SK-N-SH (cell line): Measurements from ENCODE around the gene CDH13. TPM values are rescaled to one million over a fixed set of nuclear protein-coding genes. Genes with fewer than 3 reads are reported as not detected.

Source experiments
- CTCF ChIA-PET: fragments of 300-600, 350-600 bp; formaldehyde crosslinking; extraction: SDS; loops from one replicate; lab custom pipeline; 2021; lab: Yijun Ruan, JAX
- POLR2A ChIA-PET: fragments of 350-600 bp; sonication (Branson Sonifier 250); formaldehyde crosslinking; extraction: SDS; loops from one replicate; lab custom pipeline; 2020; ENCODE audit warnings: antibody characterized with exemption, inconsistent platforms; lab: Yijun Ruan, JAX
- DNase-seq: peaks from one replicate; pipeline ENCODE4 v3.0.0; 2012
- H2AFZ ChIP-seq: fragments of 200-600 bp; sonication (generic); 2 replicates; pipeline ENCODE4 v1.8.1; 2016; ENCODE audit warnings: antibody characterized with exemption, mild to moderate bottlenecking, low read depth
- H3F3A ChIP-seq: fragments of 200-600 bp; sonication (generic); replicated peaks from 2 replicates; pipeline ENCODE3; 2016; ENCODE audit warnings: antibody characterized with exemption, mild to moderate bottlenecking; ENCODE audit not compliant: insufficient read depth
- H3K27ac ChIP-seq, 2 experiments: fragments of 200-500 bp in 1 of 2; fragments of 200-600 bp in 1 of 2; sonication (Bioruptor generic) in 1 of 2; sonication (generic), shearing (Covaris generic) in 1 of 2; 2 replicates each; pipeline versions ENCODE4 v1.5.1 to v1.6.1; 2014 to 2016; ENCODE audit warnings: low read depth in 2 of 2, inconsistent platforms in 1 of 2, low read length in 1 of 2, mild to moderate bottlenecking in 1 of 2, mixed read lengths in 1 of 2
- H3K27me3 ChIP-seq: fragments of 200-600 bp; sonication (generic), shearing (Covaris generic); 2 replicates; pipeline ENCODE4 v1.6.1; 2016; ENCODE audit warnings: mixed run types; ENCODE audit not compliant: insufficient read depth
- H3K36me3 ChIP-seq, 2 experiments: fragments of 200-500 bp in 1 of 2; fragments of 200-600 bp in 1 of 2; sonication (Bioruptor generic) in 1 of 2; sonication (generic) in 1 of 2; replicated peaks in 1 of 2; 2 replicates each; pipeline versions ENCODE3 to v1.5.1; 2014 to 2016; ENCODE audit warnings: low read length in 1 of 2, mild to moderate bottlenecking in 1 of 2; ENCODE audit not compliant: insufficient read depth in 2 of 2, control insufficient read depth in 1 of 2
- H3K4me1 ChIP-seq, 2 experiments: fragments of 200-500 bp in 1 of 2; fragments of 200-600 bp in 1 of 2; sonication (Bioruptor generic) in 1 of 2; sonication (generic), shearing (Covaris generic) in 1 of 2; 2 replicates each; pipeline versions ENCODE4 v1.5.1 to v1.6.1; 2014 to 2016; ENCODE audit warnings: low read depth in 1 of 2, low read length in 1 of 2, mixed run types in 1 of 2; ENCODE audit not compliant: insufficient read depth in 2 of 2, control insufficient read depth in 1 of 2
- H3K4me2 ChIP-seq: fragments of 200-600 bp; sonication (generic), shearing (Covaris generic); 2 replicates; pipeline ENCODE4 v1.6.1; 2017; ENCODE audit warnings: mixed run types
- H3K4me3 ChIP-seq, 2 experiments: fragments of 200-500 bp in 1 of 2; fragments of 200-600 bp in 1 of 2; sonication (Bioruptor generic) in 1 of 2; sonication (generic), shearing (Covaris generic) in 1 of 2; 2 replicates each; pipeline versions ENCODE4 v1.5.1 to v1.8.1; 2014 to 2016; ENCODE audit warnings: low read depth in 2 of 2, inconsistent platforms in 1 of 2, low read length in 1 of 2, mild to moderate bottlenecking in 1 of 2, mixed read lengths in 1 of 2, moderate library complexity in 1 of 2
- H3K79me2 ChIP-seq: fragments of 200-600 bp; sonication (generic); 2 replicates; pipeline ENCODE4 v1.8.1; 2017; ENCODE audit warnings: mild to moderate bottlenecking; ENCODE audit not compliant: insufficient read depth
- H3K9ac ChIP-seq: fragments of 200-600 bp; sonication (generic); 2 replicates; pipeline ENCODE4 v1.6.1; 2017; ENCODE audit warnings: mixed run types
- H3K9me2 ChIP-seq: fragments of 200-600 bp; sonication (generic); 2 replicates; pipeline ENCODE4 v1.6.1; 2017; ENCODE audit warnings: mixed run types
- H3K9me3 ChIP-seq: fragments of 200-600 bp; sonication (generic); 2 replicates; pipeline ENCODE4 v1.6.1; 2017; ENCODE audit warnings: mixed run types, mild to moderate bottlenecking, moderate library complexity
- H4K20me1 ChIP-seq: fragments of 200-600 bp; sonication (generic); 2 replicates; pipeline ENCODE4 v1.6.1; 2017; ENCODE audit warnings: mild to moderate bottlenecking, mixed run types; ENCODE audit not compliant: insufficient read depth
- CHD2 ChIP-seq: fragments of 150-350 bp; IDR thresholded peaks from 2 replicates; pipeline ENCODE4 v1.6.1; 2018; ENCODE audit warnings: low read length; ENCODE audit not compliant: partially characterized antibody
- ELF1 ChIP-seq: IDR thresholded peaks from 2 replicates; pipeline ENCODE4 v1.4.0; 2012
- EZH2phosphoT487 ChIP-seq: fragments of 200-600 bp; sonication (generic); IDR thresholded peaks from 2 replicates; pipeline ENCODE4 v1.6.1; 2017; ENCODE audit warnings: low read depth, mixed run types, mild to moderate bottlenecking, antibody characterized with exemption, moderate library complexity, borderline replicate concordance
- FOSL2 ChIP-seq: IDR thresholded peaks from 2 replicates; pipeline ENCODE4 v1.4.0; 2012; ENCODE audit warnings: low read depth, mild to moderate bottlenecking, moderate library complexity, borderline replicate concordance
- FOXJ3 ChIP-seq: sonication (generic); formaldehyde crosslinking; IDR thresholded peaks from 2 replicates; pipeline ENCODE4 v1.5.1; 2020; ENCODE audit warnings: mild to moderate bottlenecking, missing genetic modification reagents
- FOXM1 ChIP-seq: IDR thresholded peaks from 2 replicates; pipeline ENCODE4 v1.4.0; 2012; ENCODE audit warnings: low read depth, mild to moderate bottlenecking
- GABPA ChIP-seq: IDR thresholded peaks from 2 replicates; pipeline ENCODE4 v1.4.0; 2012; ENCODE audit warnings: low read depth, mild to moderate bottlenecking
- MEF2A ChIP-seq: IDR thresholded peaks from 2 replicates; pipeline ENCODE4 v1.4.0; 2012; ENCODE audit warnings: low read depth, borderline replicate concordance
- POLR2AphosphoS5 ChIP-seq: IDR thresholded peaks from 2 replicates; pipeline ENCODE4 v1.6.1; 2012; ENCODE audit warnings: low read depth, low read length
- RAD21 ChIP-seq: IDR thresholded peaks from 2 replicates; pipeline ENCODE4 v1.6.1; 2012; ENCODE audit warnings: mild to moderate bottlenecking, low read length
- RCOR1 ChIP-seq: fragments of 150-350 bp; IDR thresholded peaks from 2 replicates; pipeline ENCODE4 v1.6.1; 2017; ENCODE audit warnings: antibody characterized with exemption, low read length
- RFX5 ChIP-seq: IDR thresholded peaks from 2 replicates; pipeline ENCODE4 v1.6.1; 2012; ENCODE audit warnings: mild to moderate bottlenecking, improper control_type of control experiment, low read length
- RXRA ChIP-seq: IDR thresholded peaks from 2 replicates; pipeline ENCODE4 v1.4.0; 2012; ENCODE audit warnings: low read depth, mild to moderate bottlenecking, borderline replicate concordance
- SMC3 ChIP-seq: IDR thresholded peaks from 2 replicates; pipeline ENCODE4 v1.6.1; 2012; ENCODE audit warnings: low read depth, low read length, improper control_type of control experiment
- TAF1 ChIP-seq: IDR thresholded peaks from 2 replicates; pipeline ENCODE4 v1.6.1; 2012; ENCODE audit warnings: low read depth, mild to moderate bottlenecking, low read length, moderate library complexity, borderline replicate concordance
- TCF12 ChIP-seq: IDR thresholded peaks from 2 replicates; pipeline ENCODE4 v1.4.0; 2012
- YY1 ChIP-seq: IDR thresholded peaks from 2 replicates; pipeline ENCODE4 v1.4.0; 2012; ENCODE audit warnings: low read depth, mild to moderate bottlenecking
- WGBS: methylation state at CpG from one replicate; pipeline ENCODE4 v1.1.6; 2017; ENCODE audit warnings: low lambda C conversion rate; 5-methylcytosine and 5-hydroxymethylcytosine counted together
- polyA plus RNA-seq, 3 experiments: library from polyadenylated mRNA; depleted of rRNA; stranded (reverse); fragments of >200 nt; gene quantifications; 2 replicates each; pipeline ENCODE4 v1.2.3, GENCODE V29; 2012
- TF ChIP-seq, protein P1 (sequence below): fragments of 200-600 bp; sonication (generic); IDR thresholded peaks from 2 replicates; pipeline ENCODE4 v1.6.1; 2017; ENCODE audit warnings: antibody characterized with exemption, mild to moderate bottlenecking, moderate library complexity
- TF ChIP-seq, protein P2 (sequence below): IDR thresholded peaks from 2 replicates; pipeline ENCODE4 v1.4.0; 2012; ENCODE audit warnings: low read depth, borderline replicate concordance
- TF ChIP-seq, protein P3 (sequence below): IDR thresholded peaks from 2 replicates; pipeline ENCODE4; 2012
- TF ChIP-seq, protein P4 (sequence below): IDR thresholded peaks from 2 replicates; pipeline ENCODE4 v1.4.0; 2012; ENCODE audit warnings: low read depth
- TF ChIP-seq, protein P5 (sequence below): fragments of 150-350 bp; IDR thresholded peaks from 2 replicates; pipeline ENCODE4 v1.6.1; 2016; ENCODE audit warnings: mild to moderate bottlenecking, low read depth, low read length
- TF ChIP-seq, protein P6 (sequence below): fragments of 150-350 bp; IDR thresholded peaks from 2 replicates; pipeline ENCODE4 v1.6.1; 2017; ENCODE audit warnings: antibody characterized with exemption, low read length, low read depth, borderline replicate concordance

The CDH13 gene
- polyA plus RNA-seq, 1 of the 3 experiments (the other 2 are of a cell fraction) = 93.0 TPM

DNA sequence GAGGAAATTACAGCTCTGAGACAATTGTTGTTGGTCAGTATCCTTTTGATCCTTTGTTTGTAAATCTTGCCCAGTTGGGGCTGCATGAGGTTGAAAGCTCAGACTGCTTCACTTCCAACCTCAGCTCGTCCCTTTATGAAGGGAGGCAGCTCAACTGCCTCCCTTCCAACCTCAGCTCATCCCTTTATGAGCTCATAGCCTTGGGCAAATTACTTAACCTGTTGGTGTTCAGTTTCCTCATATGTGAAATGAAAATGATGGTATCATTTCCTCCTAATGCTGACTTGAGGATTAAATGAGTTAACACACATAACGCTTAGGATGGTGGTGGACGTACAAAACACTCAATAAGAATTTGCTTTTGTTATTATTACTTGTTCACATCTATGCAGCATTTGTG is 265.1 kb downstream of the CDH13 start:
- TF ChIP-seq RAD21 (no peak), FOXJ3 (CRISPR knock-in tag) (no peak), YY1 (no peak), GABPA (no peak), FOSL2 (no peak), EZH2phosphoT487 (no peak), ELF1 (no peak), RXRA (no peak), SMC3 (no peak), RCOR1 (no peak)
- TF ChIP-seq, protein P1, sequence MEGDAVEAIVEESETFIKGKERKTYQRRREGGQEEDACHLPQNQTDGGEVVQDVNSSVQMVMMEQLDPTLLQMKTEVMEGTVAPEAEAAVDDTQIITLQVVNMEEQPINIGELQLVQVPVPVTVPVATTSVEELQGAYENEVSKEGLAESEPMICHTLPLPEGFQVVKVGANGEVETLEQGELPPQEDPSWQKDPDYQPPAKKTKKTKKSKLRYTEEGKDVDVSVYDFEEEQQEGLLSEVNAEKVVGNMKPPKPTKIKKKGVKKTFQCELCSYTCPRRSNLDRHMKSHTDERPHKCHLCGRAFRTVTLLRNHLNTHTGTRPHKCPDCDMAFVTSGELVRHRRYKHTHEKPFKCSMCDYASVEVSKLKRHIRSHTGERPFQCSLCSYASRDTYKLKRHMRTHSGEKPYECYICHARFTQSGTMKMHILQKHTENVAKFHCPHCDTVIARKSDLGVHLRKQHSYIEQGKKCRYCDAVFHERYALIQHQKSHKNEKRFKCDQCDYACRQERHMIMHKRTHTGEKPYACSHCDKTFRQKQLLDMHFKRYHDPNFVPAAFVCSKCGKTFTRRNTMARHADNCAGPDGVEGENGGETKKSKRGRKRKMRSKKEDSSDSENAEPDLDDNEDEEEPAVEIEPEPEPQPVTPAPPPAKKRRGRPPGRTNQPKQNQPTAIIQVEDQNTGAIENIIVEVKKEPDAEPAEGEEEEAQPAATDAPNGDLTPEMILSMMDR = no peak
- TF ChIP-seq, protein P2, sequence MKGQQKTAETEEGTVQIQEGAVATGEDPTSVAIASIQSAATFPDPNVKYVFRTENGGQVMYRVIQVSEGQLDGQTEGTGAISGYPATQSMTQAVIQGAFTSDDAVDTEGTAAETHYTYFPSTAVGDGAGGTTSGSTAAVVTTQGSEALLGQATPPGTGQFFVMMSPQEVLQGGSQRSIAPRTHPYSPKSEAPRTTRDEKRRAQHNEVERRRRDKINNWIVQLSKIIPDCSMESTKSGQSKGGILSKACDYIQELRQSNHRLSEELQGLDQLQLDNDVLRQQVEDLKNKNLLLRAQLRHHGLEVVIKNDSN = no peak
- TF ChIP-seq, protein P3, sequence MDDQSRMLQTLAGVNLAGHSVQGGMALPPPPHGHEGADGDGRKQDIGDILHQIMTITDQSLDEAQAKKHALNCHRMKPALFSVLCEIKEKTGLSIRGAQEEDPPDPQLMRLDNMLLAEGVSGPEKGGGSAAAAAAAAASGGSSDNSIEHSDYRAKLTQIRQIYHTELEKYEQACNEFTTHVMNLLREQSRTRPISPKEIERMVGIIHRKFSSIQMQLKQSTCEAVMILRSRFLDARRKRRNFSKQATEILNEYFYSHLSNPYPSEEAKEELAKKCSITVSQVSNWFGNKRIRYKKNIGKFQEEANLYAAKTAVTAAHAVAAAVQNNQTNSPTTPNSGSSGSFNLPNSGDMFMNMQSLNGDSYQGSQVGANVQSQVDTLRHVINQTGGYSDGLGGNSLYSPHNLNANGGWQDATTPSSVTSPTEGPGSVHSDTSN = no peak
- TF ChIP-seq, all 33 proteins: peak for 0
- no peak overlapping the region for H3K4me2 ChIP-seq
- no peaks in the 10 kb centered on the region for H3K36me3 ChIP-seq
- peaks cover 0 to 2% of the 10 kb centered on the region in 2 experiments; a peak in 1 of 4 replicates for H3K4me1 ChIP-seq
- no peak overlapping the region for H3K4me3 ChIP-seq
- no peaks in the 10 kb centered on the region for H3K9me2 ChIP-seq
- H3K9ac ChIP-seq = no peak overlapping the region
- H2AFZ ChIP-seq = no peak overlapping the region
- no peaks in the 10 kb centered on the region for H3K79me2 ChIP-seq
- H3K27me3 ChIP-seq = no peaks in the 10 kb centered on the region
- no peaks in the 10 kb centered on the region for H3F3A ChIP-seq
- WGBS = 24% methylated on average over 3 of the region's 3 CpGs
- no peak overlapping the region for H3K27ac ChIP-seq
- no peaks in the 10 kb centered on the region for H3K9me3 ChIP-seq
- no peaks in the 10 kb centered on the region for H4K20me1 ChIP-seq
- DNase-seq = no peak
- ChIA-PET CTCF (no interaction called here), POLR2A (no interaction called here)

DNA sequence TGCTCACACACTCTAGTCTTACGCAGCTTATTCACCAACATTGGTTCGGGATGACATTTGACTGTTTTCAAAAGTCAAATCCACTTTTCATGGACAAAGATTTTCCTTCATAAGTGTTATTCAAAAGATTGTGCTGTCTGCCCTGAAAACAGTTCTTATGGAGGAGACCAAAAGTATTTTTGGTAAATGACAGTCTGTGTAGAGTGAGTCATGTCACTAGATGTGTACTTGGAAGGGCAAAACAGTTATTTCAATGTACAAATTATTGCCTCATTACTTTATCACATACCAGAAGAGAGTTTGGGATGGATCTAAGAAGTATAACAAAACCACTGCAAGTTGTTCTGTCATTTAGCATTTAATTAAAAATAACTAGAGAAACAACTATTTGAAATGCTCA is 265.6 kb downstream of the CDH13 start:
- Histone ChIP-seq H4K20me1 (no peaks in the 10 kb centered on the region), H3K27me3 (no peaks in the 10 kb centered on the region), H3K9ac (no peak overlapping the region), H3K79me2 (no peaks in the 10 kb centered on the region), H3K9me2 (no peaks in the 10 kb centered on the region), H3K27ac (no peak overlapping the region), H3K4me1 (peaks cover 0 to 2% of the 10 kb centered on the region in 2 experiments; a peak in 1 of 4 replicates), H3F3A (no peaks in the 10 kb centered on the region), H3K9me3 (no peaks in the 10 kb centered on the region), H3K4me2 (no peak overlapping the region), H3K36me3 (no peaks in the 10 kb centered on the region), H2AFZ (no peak overlapping the region), H3K4me3 (no peak overlapping the region)
- 31% methylated on average over 2 of the region's 2 CpGs for WGBS
- ChIA-PET POLR2A (no interaction called here), CTCF (no interaction called here)
- no peak for DNase-seq
- TF ChIP-seq TAF1 (no peak), FOSL2 (no peak), CHD2 (no peak), RFX5 (no peak), FOXM1 (no peak), RXRA (no peak), TCF12 (no peak), RCOR1 (no peak), RAD21 (no peak), POLR2AphosphoS5 (no peak), MEF2A (no peak)
- TF ChIP-seq, protein P4, sequence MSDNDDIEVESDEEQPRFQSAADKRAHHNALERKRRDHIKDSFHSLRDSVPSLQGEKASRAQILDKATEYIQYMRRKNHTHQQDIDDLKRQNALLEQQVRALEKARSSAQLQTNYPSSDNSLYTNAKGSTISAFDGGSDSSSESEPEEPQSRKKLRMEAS = no peak
- TF ChIP-seq, protein P5, sequence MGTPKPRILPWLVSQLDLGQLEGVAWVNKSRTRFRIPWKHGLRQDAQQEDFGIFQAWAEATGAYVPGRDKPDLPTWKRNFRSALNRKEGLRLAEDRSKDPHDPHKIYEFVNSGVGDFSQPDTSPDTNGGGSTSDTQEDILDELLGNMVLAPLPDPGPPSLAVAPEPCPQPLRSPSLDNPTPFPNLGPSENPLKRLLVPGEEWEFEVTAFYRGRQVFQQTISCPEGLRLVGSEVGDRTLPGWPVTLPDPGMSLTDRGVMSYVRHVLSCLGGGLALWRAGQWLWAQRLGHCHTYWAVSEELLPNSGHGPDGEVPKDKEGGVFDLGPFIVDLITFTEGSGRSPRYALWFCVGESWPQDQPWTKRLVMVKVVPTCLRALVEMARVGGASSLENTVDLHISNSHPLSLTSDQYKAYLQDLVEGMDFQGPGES = no peak
- TF ChIP-seq, protein P6, sequence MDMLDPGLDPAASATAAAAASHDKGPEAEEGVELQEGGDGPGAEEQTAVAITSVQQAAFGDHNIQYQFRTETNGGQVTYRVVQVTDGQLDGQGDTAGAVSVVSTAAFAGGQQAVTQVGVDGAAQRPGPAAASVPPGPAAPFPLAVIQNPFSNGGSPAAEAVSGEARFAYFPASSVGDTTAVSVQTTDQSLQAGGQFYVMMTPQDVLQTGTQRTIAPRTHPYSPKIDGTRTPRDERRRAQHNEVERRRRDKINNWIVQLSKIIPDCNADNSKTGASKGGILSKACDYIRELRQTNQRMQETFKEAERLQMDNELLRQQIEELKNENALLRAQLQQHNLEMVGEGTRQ = no peak
